HEK293 (cell line): ENCODE results near the gene TRPM2.

Source experiments
- BCL6B ChIP-seq: fragments of 450-650 bp; formaldehyde crosslinking; IDR thresholded peaks from 2 replicates; pipeline ENCODE4 v1.5.1; 2017; ENCODE audit warnings: missing biosample characterization, missing genetic modification characterization
- EGR2 ChIP-seq: fragments of 450-650 bp; formaldehyde crosslinking; IDR thresholded peaks from 2 replicates; pipeline ENCODE4 v1.5.1; 2016; ENCODE audit warnings: low read depth, missing biosample characterization, missing genetic modification characterization
- GLI4 ChIP-seq: fragments of 450-650 bp; formaldehyde crosslinking; IDR thresholded peaks from 2 replicates; pipeline ENCODE4 v1.5.1; 2016; ENCODE audit warnings: missing biosample characterization, missing genetic modification characterization
- IKZF3 ChIP-seq: fragments of 450-650 bp; IDR thresholded peaks from 2 replicates; pipeline ENCODE4 v1.5.0; 2018; ENCODE audit warnings: missing biosample characterization, mild to moderate bottlenecking, missing genetic modification characterization, moderate library complexity
- KLF7 ChIP-seq: fragments of 450-650 bp; formaldehyde crosslinking; IDR thresholded peaks from 2 replicates; pipeline ENCODE4 v1.5.1; 2016; ENCODE audit warnings: missing biosample characterization, missing genetic modification characterization, borderline replicate concordance
- OVOL3 ChIP-seq: fragments of 450-650 bp; formaldehyde crosslinking; IDR thresholded peaks from 2 replicates; pipeline ENCODE4 v1.5.1; 2016; ENCODE audit warnings: missing biosample characterization, missing genetic modification characterization
- PRDM1 ChIP-seq: fragments of 450-650 bp; formaldehyde crosslinking; IDR thresholded peaks from 2 replicates; pipeline ENCODE4; 2016; ENCODE audit warnings: missing biosample characterization, missing genetic modification characterization
- SCRT1 ChIP-seq: fragments of 450-650 bp; formaldehyde crosslinking; IDR thresholded peaks from 2 replicates; pipeline ENCODE4 v1.5.1; 2016; ENCODE audit warnings: missing biosample characterization, missing genetic modification characterization, borderline replicate concordance
- SP2 ChIP-seq: fragments of 450-650 bp; formaldehyde crosslinking; IDR thresholded peaks from 2 replicates; pipeline ENCODE4 v1.5.1; 2016; ENCODE audit warnings: missing biosample characterization, missing genetic modification characterization
- ZBTB26 ChIP-seq: fragments of 450-650 bp; formaldehyde crosslinking; optimal IDR thresholded peaks from 2 replicates; pipeline ENCODE3; 2016; ENCODE audit warnings: missing biosample characterization, mild to moderate bottlenecking, missing genetic modification characterization
- ZFP69B ChIP-seq: fragments of 450-650 bp; formaldehyde crosslinking; IDR thresholded peaks from 2 replicates; pipeline ENCODE4 v1.5.1; 2016; ENCODE audit warnings: missing biosample characterization, missing genetic modification characterization
- ZNF10 ChIP-seq: fragments of 450-650 bp; formaldehyde crosslinking; IDR thresholded peaks from 2 replicates; pipeline ENCODE4 v1.5.1; 2017; ENCODE audit warnings: missing biosample characterization, missing genetic modification characterization
- ZNF16 ChIP-seq: fragments of 450-650 bp; formaldehyde crosslinking; IDR thresholded peaks from 2 replicates; pipeline ENCODE4 v1.5.1; 2016; ENCODE audit warnings: low read depth, missing biosample characterization, missing genetic modification characterization
- ZNF184 ChIP-seq: fragments of 450-650 bp; IDR thresholded peaks from 2 replicates; pipeline ENCODE4 v1.5.1; 2018; ENCODE audit warnings: missing biosample characterization, mild to moderate bottlenecking, missing genetic modification characterization
- ZNF2 ChIP-seq: fragments of 450-650 bp; formaldehyde crosslinking; IDR thresholded peaks from 2 replicates; pipeline ENCODE4 v1.5.1; 2016; ENCODE audit warnings: missing biosample characterization, missing genetic modification characterization
- ZNF280C ChIP-seq: fragments of 450-650 bp; formaldehyde crosslinking; IDR thresholded peaks from 2 replicates; pipeline ENCODE4 v1.5.1; 2016; ENCODE audit warnings: missing biosample characterization, missing genetic modification characterization
- ZNF341 ChIP-seq: fragments of 450-650 bp; formaldehyde crosslinking; IDR thresholded peaks from 2 replicates; pipeline ENCODE4; 2016; ENCODE audit warnings: low read depth, missing biosample characterization, missing genetic modification characterization
- ZNF354C ChIP-seq: fragments of 450-650 bp; formaldehyde crosslinking; IDR thresholded peaks from 2 replicates; pipeline ENCODE4 v1.5.1; 2016; ENCODE audit warnings: missing biosample characterization, missing genetic modification characterization, low read depth, borderline replicate concordance
- ZNF513 ChIP-seq: fragments of 450-650 bp; IDR thresholded peaks from 2 replicates; pipeline ENCODE4 v1.5.1; 2018; ENCODE audit warnings: missing biosample characterization, missing genetic modification characterization
- ZNF624 ChIP-seq: fragments of 450-650 bp; formaldehyde crosslinking; IDR thresholded peaks from 2 replicates; pipeline ENCODE4 v1.5.1; 2017; ENCODE audit warnings: missing biosample characterization, missing genetic modification characterization
- ZNF776 ChIP-seq: fragments of 450-650 bp; formaldehyde crosslinking; IDR thresholded peaks from 2 replicates; pipeline ENCODE4 v1.5.0; 2017; ENCODE audit warnings: missing biosample characterization, missing genetic modification characterization, borderline replicate concordance
- ZNF791 ChIP-seq: fragments of 450-650 bp; formaldehyde crosslinking; IDR thresholded peaks from 2 replicates; pipeline ENCODE4 v1.5.1; 2016; ENCODE audit warnings: missing biosample characterization, missing genetic modification characterization
- TF ChIP-seq, protein P1 (sequence below): fragments of 450-650 bp; formaldehyde crosslinking; IDR thresholded peaks from 2 replicates; pipeline ENCODE4 v1.5.1; 2016; ENCODE audit warnings: missing biosample characterization, missing genetic modification characterization
- TF ChIP-seq, protein P2 (sequence below): fragments of 450-650 bp; formaldehyde crosslinking; IDR thresholded peaks from 2 replicates; pipeline ENCODE4 v1.5.1; 2016; ENCODE audit warnings: missing biosample characterization, missing genetic modification characterization
- TF ChIP-seq, protein P3 (sequence below): fragments of 450-650 bp; formaldehyde crosslinking; IDR thresholded peaks from 2 replicates; pipeline ENCODE4 v1.5.1; 2016; ENCODE audit warnings: missing biosample characterization, missing genetic modification characterization
- TF ChIP-seq, protein P4 (sequence below): fragments of 450-650 bp; formaldehyde crosslinking; IDR thresholded peaks from 2 replicates; pipeline ENCODE4 v1.5.1; 2016; ENCODE audit warnings: missing biosample characterization, missing genetic modification characterization

TRPM2 gene

GRCh38 chr21:44304877-44305293, 48.5 kb upstream of the TRPM2 start (continued):
- TF ChIP-seq ZNF341, result no peak
- TF ChIP-seq, protein P1, sequence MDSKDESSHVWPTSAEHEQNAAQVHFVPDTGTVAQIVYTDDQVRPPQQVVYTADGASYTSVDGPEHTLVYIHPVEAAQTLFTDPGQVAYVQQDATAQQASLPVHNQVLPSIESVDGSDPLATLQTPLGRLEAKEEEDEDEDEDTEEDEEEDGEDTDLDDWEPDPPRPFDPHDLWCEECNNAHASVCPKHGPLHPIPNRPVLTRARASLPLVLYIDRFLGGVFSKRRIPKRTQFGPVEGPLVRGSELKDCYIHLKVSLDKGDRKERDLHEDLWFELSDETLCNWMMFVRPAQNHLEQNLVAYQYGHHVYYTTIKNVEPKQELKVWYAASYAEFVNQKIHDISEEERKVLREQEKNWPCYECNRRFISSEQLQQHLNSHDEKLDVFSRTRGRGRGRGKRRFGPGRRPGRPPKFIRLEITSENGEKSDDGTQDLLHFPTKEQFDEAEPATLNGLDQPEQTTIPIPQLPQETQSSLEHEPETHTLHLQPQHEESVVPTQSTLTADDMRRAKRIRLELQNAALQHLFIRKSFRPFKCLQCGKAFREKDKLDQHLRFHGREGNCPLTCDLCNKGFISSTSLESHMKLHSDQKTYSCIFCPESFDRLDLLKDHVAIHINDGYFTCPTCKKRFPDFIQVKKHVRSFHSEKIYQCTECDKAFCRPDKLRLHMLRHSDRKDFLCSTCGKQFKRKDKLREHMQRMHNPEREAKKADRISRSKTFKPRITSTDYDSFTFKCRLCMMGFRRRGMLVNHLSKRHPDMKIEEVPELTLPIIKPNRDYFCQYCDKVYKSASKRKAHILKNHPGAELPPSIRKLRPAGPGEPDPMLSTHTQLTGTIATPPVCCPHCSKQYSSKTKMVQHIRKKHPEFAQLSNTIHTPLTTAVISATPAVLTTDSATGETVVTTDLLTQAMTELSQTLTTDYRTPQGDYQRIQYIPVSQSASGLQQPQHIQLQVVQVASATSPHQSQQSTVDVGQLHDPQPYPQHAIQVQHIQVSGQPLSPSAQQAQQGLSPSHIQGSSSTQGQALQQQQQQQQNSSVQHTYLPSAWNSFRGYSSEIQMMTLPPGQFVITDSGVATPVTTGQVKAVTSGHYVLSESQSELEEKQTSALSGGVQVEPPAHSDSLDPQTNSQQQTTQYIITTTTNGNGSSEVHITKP (tag by site-specific recombination), result no peak
- no peak for TF ChIP-seq KLF7 (tag by site-specific recombination)
- TF ChIP-seq ZNF776, result no peak
- TF ChIP-seq PRDM1 (tag by site-specific recombination), result no peak
- TF ChIP-seq, protein P2, sequence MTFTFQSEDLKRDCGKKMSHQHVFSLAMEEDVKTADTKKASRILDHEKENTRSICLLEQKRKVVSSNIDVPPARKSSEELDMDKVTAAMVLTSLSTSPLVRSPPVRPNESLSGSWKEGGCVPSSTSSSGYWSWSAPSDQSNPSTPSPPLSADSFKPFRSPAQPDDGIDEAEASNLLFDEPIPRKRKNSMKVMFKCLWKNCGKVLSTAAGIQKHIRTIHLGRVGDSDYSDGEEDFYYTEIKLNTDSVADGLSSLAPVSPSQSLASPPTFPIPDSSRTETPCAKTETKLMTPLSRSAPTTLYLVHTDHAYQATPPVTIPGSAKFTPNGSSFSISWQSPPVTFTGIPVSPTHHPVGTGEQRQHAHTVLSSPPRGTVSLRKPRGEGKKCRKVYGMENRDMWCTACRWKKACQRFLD (tag by site-specific recombination), result no peak
- TF ChIP-seq BCL6B (tag by site-specific recombination), result no peak
- no peak for TF ChIP-seq ZNF624 (tag by site-specific recombination)
- no peak for TF ChIP-seq ZBTB26 (tag by site-specific recombination)
- no peak for TF ChIP-seq SP2 (tag by site-specific recombination)
- peak; percentile 17; the same call in 1 of the 2 replicates for TF ChIP-seq EGR2 (tag by site-specific recombination)
- TF ChIP-seq ZNF354C (tag by site-specific recombination), result no peak
- no peak for TF ChIP-seq ZNF184 (tag by site-specific recombination)
- TF ChIP-seq ZNF2, result no peak
- no peak for TF ChIP-seq ZFP69B (tag by site-specific recombination)
- no peak for TF ChIP-seq ZNF16
- TF ChIP-seq ZNF10 (tag by site-specific recombination), result no peak
- no peak for TF ChIP-seq ZNF513 (tag by site-specific recombination)
- no peak for TF ChIP-seq OVOL3 (tag by site-specific recombination)
- TF ChIP-seq, protein P3, sequence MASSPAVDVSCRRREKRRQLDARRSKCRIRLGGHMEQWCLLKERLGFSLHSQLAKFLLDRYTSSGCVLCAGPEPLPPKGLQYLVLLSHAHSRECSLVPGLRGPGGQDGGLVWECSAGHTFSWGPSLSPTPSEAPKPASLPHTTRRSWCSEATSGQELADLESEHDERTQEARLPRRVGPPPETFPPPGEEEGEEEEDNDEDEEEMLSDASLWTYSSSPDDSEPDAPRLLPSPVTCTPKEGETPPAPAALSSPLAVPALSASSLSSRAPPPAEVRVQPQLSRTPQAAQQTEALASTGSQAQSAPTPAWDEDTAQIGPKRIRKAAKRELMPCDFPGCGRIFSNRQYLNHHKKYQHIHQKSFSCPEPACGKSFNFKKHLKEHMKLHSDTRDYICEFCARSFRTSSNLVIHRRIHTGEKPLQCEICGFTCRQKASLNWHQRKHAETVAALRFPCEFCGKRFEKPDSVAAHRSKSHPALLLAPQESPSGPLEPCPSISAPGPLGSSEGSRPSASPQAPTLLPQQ (tag by site-specific recombination), result no peak
- no peak for TF ChIP-seq GLI4 (tag by site-specific recombination)
- TF ChIP-seq ZNF280C (tag by site-specific recombination), result no peak
- TF ChIP-seq IKZF3, result no peak
- no peak for TF ChIP-seq ZNF791 (tag by site-specific recombination)
- TF ChIP-seq, protein P4, sequence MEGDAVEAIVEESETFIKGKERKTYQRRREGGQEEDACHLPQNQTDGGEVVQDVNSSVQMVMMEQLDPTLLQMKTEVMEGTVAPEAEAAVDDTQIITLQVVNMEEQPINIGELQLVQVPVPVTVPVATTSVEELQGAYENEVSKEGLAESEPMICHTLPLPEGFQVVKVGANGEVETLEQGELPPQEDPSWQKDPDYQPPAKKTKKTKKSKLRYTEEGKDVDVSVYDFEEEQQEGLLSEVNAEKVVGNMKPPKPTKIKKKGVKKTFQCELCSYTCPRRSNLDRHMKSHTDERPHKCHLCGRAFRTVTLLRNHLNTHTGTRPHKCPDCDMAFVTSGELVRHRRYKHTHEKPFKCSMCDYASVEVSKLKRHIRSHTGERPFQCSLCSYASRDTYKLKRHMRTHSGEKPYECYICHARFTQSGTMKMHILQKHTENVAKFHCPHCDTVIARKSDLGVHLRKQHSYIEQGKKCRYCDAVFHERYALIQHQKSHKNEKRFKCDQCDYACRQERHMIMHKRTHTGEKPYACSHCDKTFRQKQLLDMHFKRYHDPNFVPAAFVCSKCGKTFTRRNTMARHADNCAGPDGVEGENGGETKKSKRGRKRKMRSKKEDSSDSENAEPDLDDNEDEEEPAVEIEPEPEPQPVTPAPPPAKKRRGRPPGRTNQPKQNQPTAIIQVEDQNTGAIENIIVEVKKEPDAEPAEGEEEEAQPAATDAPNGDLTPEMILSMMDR (tag by site-specific recombination), result peak; percentile 87
- no peak for TF ChIP-seq SCRT1 (tag by site-specific recombination)
